ENCODE data around the gene PGBD1. TPM values are rescaled to one million over a fixed set of nuclear protein-coding genes. Genes with fewer than 3 reads are reported as not detected.
"Not testable (repeated sequence)": the region's sequence is repeated elsewhere in the genome, so short reads cannot be mapped to it uniquely, and the experiment has no call there.

PGBD1 gene
- total RNA-seq, 1 donor from 2014 or later, result 14.4 TPM

DNA sequence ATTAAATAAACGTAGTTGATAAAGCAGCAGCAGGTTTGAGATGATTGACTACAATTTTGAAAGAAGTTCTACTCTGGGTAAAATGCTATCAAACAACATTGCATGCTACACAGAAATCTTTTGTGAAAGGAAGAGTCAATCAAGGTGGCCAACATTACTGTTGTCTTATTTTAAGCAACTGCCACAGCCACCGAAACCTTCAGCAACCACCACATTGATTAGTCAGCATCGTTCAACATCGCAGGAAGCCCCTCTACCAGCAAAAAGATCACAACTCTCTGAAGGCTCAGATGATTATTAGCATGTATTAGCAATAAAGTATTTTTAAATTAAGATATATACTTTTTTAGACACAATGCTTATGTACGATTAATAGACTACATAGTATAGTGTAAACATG is 14.0 kb downstream of the PGBD1 start:
- no peak overlapping the region for H3K4me3 Mint-ChIP-seq
- DNase-seq (ENCODE audit: low read depth, low spot score), result no peak
- TF ChIP-seq, protein P1, sequence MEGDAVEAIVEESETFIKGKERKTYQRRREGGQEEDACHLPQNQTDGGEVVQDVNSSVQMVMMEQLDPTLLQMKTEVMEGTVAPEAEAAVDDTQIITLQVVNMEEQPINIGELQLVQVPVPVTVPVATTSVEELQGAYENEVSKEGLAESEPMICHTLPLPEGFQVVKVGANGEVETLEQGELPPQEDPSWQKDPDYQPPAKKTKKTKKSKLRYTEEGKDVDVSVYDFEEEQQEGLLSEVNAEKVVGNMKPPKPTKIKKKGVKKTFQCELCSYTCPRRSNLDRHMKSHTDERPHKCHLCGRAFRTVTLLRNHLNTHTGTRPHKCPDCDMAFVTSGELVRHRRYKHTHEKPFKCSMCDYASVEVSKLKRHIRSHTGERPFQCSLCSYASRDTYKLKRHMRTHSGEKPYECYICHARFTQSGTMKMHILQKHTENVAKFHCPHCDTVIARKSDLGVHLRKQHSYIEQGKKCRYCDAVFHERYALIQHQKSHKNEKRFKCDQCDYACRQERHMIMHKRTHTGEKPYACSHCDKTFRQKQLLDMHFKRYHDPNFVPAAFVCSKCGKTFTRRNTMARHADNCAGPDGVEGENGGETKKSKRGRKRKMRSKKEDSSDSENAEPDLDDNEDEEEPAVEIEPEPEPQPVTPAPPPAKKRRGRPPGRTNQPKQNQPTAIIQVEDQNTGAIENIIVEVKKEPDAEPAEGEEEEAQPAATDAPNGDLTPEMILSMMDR (conservative IDR thresholded peaks at IDR 0.05), result no peak
- H3K9me3 Mint-ChIP-seq, result peaks cover 9% of the 10 kb centered on the region
- no peaks in the 10 kb centered on the region for H3K27me3 Mint-ChIP-seq (ENCODE audit: low read depth)
- H3K4me1 Mint-ChIP-seq, result peaks cover 8% of the 10 kb centered on the region
- H3K36me3 Mint-ChIP-seq (ENCODE audit: low read depth), result peaks cover 49% of the 10 kb centered on the region
- H3K27ac Mint-ChIP-seq (ENCODE audit: unreplicated experiment), result no peak overlapping the region

DNA sequence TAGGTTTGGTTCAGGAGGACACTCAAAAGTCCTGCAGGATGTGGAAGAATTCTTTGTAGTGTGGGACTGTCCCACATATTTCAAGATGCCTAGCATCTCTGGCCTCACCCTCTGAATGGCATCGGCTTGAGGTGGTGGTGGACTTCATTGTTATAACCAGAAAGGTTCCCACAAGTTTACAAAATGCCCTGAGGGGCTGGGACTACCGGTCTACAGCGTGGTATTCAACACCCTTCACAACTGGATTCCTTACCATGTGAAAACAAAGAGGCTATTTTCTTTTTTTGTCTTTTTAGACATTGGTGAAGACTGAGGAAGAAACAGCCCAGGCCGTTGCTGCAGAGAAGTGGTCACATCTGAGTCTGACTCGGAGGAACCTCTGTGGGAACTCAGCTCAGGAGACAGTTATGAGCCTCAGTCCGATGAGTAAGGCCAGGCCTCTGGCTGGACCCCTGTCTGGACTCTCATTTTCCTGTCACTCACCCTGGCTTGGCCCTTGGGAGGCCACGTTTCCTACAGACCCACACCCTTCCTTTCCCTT is 15.2 kb downstream of the PGBD1 start:
- peaks cover 8% of the 10 kb centered on the region for H3K4me1 Mint-ChIP-seq
- peaks cover 6% of the 10 kb centered on the region for H3K9me3 Mint-ChIP-seq
- H3K27me3 Mint-ChIP-seq (ENCODE audit: low read depth), result no peaks in the 10 kb centered on the region
- H3K27ac Mint-ChIP-seq (ENCODE audit: unreplicated experiment), result no peak overlapping the region
- no peak overlapping the region for H3K4me3 Mint-ChIP-seq
- TF ChIP-seq, protein P1 (conservative IDR thresholded peaks at IDR 0.05), result no peak
- no peak for DNase-seq (ENCODE audit: low read depth, low spot score)
- peaks cover 46% of the 10 kb centered on the region for H3K36me3 Mint-ChIP-seq (ENCODE audit: low read depth)

DNA sequence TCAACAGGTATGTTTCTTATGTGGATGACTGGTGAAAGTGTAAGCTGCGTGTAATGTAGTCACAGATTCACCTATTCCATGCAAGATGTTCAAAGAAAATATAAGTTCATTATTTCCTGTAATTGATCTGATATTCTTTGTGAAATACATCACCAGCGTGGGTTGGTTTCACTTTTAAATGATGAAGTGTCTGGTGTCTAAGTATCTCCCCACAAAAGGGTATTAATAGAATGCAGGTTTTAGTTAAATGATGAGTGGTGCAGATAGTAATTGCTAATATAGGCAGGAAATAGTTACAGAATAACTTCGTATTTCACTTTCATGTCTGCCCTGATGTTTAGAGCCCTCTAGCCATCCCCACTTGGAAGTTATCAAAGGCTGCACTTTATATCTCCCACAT is 22.2 kb downstream of the PGBD1 start:
- no peak for DNase-seq (ENCODE audit: low read depth, low spot score)
- Mint-ChIP-seq H3K9me3 (peaks cover 10% of the 10 kb centered on the region), H3K27me3 (ENCODE audit: low read depth) (no peaks in the 10 kb centered on the region), H3K36me3 (ENCODE audit: low read depth) (peaks cover 59% of the 10 kb centered on the region), H3K4me1 (no peaks in the 10 kb centered on the region), H3K4me3 (no peak overlapping the region), H3K27ac (ENCODE audit: unreplicated experiment) (no peak overlapping the region)
- TF ChIP-seq, protein P1 (conservative IDR thresholded peaks at IDR 0.05), result no peak

DNA sequence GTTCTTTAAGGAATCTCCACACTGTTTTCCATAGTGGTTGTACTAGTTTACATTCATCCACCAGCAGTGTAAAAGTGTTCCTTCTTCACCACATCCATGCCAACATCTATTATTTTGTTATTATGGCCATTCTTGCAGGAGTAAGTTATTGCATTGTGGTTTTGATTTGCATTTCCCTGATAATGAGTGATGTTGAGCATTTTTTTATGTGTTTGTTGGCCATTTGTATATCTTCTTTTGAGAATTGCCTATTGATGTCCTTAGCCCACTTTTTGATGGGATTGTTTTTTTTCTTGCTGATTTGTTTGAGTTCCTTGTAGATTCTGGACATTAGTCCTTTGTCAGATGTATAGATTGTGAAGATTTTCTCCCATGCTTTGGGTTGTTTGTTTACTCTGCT is 25.0 kb downstream of the PGBD1 start:
- not testable (repeated sequence) for H3K27me3 Mint-ChIP-seq (ENCODE audit: low read depth); H3K27ac Mint-ChIP-seq (ENCODE audit: unreplicated experiment); DNase-seq (ENCODE audit: low read depth, low spot score); H3K4me1 Mint-ChIP-seq; H3K4me3 Mint-ChIP-seq
- peaks cover 20% of the 10 kb centered on the region for H3K9me3 Mint-ChIP-seq
- H3K36me3 Mint-ChIP-seq (ENCODE audit: low read depth), result peaks cover 68% of the 10 kb centered on the region

DNA sequence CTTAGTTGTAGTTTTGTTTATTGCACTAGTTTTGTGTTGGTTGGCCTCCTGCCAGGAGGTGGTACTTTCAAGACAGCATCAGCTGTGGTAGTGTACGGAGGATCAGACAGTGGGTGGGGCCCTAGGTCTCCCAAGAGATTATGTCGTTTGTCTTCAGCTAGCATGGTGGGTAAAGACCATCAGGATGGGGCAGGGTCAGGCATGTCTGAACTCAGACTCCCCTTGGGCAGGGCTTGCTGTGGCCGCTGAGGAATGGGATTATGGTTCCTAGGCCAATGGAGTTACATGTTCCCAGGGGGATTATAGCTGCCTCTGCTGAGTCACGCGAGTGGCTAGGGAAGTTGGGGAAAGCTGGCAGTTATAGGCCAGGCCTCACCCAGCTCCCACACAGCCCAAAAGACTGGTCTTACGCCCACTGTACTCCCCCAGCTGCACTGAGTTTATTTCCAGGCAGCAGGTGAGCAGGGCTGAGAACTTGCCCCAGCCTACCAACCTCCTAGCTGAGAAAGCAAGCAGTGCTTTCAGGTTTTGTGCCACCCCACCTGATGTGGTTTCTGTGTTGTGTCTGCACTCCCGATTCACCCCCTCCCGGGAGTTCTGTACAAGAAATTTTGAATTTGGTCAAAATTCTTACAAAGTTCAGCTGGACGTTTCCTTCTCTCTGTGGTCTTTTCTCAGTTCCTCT is 29.9 kb downstream of the PGBD1 start:
- no peak for DNase-seq (ENCODE audit: low read depth, low spot score)
- TF ChIP-seq, protein P1 (conservative IDR thresholded peaks at IDR 0.05), result no peak
- H3K4me1 Mint-ChIP-seq, result no peaks in the 10 kb centered on the region
- no peaks in the 10 kb centered on the region for H3K27me3 Mint-ChIP-seq (ENCODE audit: low read depth)
- H3K4me3 Mint-ChIP-seq, result no peak overlapping the region
- peaks cover 18% of the 10 kb centered on the region for H3K9me3 Mint-ChIP-seq
- no peak overlapping the region for H3K27ac Mint-ChIP-seq (ENCODE audit: unreplicated experiment)
- peaks cover 45% of the 10 kb centered on the region for H3K36me3 Mint-ChIP-seq (ENCODE audit: low read depth)

DNA sequence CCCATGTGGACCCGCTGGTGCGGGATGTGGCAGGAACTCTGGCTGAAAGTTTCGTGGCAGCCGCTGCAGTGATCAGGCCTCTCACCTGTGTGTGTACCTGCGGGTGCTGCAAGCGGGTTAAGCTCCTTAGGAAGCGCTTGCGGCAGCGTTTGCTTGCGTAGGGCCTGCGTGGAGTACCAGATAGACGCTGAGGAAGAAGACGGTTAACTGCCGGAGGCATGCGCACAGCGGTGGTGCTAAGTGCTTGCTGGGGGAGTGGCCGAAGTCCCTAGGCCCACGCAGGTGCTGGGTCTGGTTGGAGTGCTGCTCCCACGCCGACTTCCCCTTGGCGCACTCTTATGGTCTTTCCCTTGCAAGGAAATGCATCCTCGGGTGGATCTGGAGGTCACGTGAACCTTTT is 31.6 kb downstream of the PGBD1 start:
- no peak overlapping the region for H3K27ac Mint-ChIP-seq (ENCODE audit: unreplicated experiment)
- H3K4me1 Mint-ChIP-seq, result no peaks in the 10 kb centered on the region
- H3K27me3 Mint-ChIP-seq (ENCODE audit: low read depth), result no peaks in the 10 kb centered on the region
- peaks cover 14% of the 10 kb centered on the region for H3K9me3 Mint-ChIP-seq
- no peak for DNase-seq (ENCODE audit: low read depth, low spot score)
- peaks cover 32% of the 10 kb centered on the region for H3K36me3 Mint-ChIP-seq (ENCODE audit: low read depth)
- TF ChIP-seq, protein P1 (conservative IDR thresholded peaks at IDR 0.05), result no peak
- H3K4me3 Mint-ChIP-seq, result no peak overlapping the region

Measured in neural crest cell (in vitro differentiated cells).